NCI-H510A treated with DMSO at 0.1 percent for 48 hours (cell line): Measurements from ENCODE around the gene ZNHIT2.
A peak's percentile ranks its signal among the peaks of the same experiment; 100 is the strongest.

Source experiments
- DNase-seq: peaks from one replicate; lab custom pipeline; 2025; lab: John Stamatoyannopoulos, UW

Gene ZNHIT2

DNA sequence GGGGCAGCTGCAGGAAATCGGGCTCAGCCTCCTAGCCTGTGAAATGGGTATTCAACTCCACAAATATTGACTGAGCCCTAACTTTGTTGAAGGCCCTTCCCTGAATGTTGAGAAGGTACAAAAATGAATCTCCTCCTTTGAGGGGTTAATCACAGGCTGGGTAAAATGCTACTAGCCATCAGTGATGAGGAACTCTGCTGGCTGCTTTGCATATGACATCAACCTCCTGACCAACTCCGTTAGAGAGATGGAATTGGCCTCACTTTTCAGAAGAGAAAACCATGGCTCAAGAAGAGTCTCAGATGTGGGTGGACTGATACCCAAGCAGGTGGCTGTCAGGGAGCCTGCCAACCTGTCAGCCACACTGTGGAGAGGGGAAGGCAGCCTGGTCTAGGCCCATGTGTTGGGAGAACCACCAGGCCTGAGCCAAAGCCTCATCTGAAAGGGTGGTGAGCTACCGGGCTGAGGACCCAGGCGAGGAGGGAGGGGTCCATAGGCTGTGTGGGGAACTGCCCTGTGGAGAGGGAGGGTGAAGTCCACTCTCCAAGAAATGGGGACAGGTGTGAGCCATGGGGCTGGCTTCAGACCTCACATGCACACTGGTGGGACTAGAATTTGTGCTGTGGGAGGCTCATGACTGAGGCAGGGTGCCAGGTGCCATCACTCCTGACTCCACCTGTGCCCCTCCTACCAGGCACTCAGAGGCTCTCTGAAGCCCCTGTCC, 45.4 kb downstream of the ZNHIT2 start:
- DNase-seq: no peak

DNA sequence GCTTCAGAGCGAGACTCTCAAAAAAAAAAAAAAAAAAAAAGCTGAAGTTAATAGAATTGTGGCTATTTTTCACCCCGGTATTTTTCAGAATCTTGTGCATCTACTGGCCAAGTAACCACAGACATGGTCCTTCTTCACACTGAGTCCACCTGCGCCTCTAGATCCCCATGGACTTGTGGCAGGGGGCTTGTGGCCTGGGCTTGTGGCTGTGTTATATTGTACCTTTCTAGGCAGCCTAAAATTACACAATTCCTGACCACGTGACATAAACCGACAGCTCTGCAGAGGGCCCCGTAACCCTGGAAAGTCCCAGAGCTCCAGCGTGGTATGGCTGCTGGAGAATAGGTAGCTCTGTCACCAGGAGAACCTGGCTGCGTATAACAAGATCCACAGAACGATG, 48.3 kb downstream of the ZNHIT2 start:
- no peak for DNase-seq

DNA sequence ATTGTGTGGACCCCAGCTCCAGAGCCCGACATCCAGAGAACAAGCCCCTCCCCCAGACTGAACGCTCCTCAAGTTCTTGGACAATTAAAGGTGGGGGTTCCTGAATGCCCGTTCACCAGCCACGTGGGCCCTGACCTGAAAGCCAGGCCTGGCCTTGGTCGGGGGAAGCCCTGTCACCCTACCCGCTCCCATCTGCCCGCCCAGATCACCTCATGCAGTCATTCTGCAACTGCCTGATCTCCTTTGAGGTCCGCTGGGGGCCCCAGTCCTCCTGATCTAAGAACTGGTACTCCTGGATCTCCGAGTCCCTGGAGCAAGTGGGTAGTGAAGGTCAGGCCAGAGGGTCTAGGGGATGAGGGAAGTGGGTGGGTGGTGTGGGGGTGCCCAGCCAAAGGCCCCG, 50.1 kb downstream of the ZNHIT2 start:
- DNase-seq: no peak

DNA sequence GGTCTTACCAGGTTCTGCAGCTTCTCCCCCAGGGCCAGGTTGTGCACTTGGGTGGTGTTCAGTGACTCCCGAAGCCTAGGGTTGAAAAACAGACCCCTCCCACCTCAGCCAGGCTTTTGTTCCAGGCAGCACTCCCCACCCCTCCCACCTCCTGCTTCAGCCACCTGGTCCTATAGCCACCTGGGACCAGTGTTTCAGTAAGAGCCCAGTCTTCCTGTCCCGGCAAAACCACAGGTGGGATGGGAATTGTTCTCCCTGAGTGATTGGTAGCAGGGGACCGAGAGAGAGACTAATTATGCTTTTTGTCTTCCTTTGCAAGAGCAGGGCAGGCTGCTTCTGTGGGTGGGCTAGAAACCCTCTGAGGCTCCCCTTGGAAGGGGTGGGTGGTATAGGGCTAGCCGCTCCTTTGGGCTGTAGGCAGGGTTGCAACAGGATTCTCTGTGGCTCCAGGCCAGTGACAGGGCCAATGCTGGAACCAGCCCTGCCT, 50.7 kb downstream of the ZNHIT2 start:
- DNase-seq: peak; percentile 55
